HEK293T (cell line): ENCODE results near the gene PCNX2.

Experiments
- CTCF ChIA-PET: fragments of 350-600 bp; formaldehyde crosslinking; extraction: SDS; loops from one replicate; lab custom pipeline; 2021; ENCODE audit warnings: antibody characterized with exemption, inconsistent platforms; lab: Yijun Ruan, JAX
- POLR2A ChIA-PET: fragments of 350-600 bp; formaldehyde crosslinking; extraction: SDS; loops from one replicate; lab custom pipeline; 2020; ENCODE audit warnings: antibody characterized with exemption, inconsistent platforms; lab: Yijun Ruan, JAX
- DNase-seq: peaks from one replicate; pipeline ENCODE4 v3.0.0; 2012; ENCODE audit warnings: mixed read lengths; ENCODE audit errors: extremely low spot score
- ARNT ChIP-seq: fragments of 450-650 bp; IDR thresholded peaks from 2 replicates; pipeline ENCODE4 v1.6.1; 2017; ENCODE audit warnings: mild to moderate bottlenecking
- BHLHE40 ChIP-seq: fragments of 450-650 bp; IDR thresholded peaks from 2 replicates; pipeline ENCODE4 v1.6.1; 2016; ENCODE audit warnings: mild to moderate bottlenecking, moderate library complexity, borderline replicate concordance
- CTBP1 ChIP-seq: fragments of 450-650 bp; IDR thresholded peaks from 2 replicates; pipeline ENCODE4 v1.6.1; 2016; ENCODE audit warnings: borderline replicate concordance
- ELF4 ChIP-seq: fragments of 450-650 bp; IDR thresholded peaks from 2 replicates; pipeline ENCODE4 v1.6.1; 2017; ENCODE audit warnings: antibody characterized with exemption
- FOXA1 ChIP-seq: fragments of 450-650 bp; IDR thresholded peaks from 2 replicates; pipeline ENCODE4 v1.6.1; 2016; ENCODE audit warnings: mild to moderate bottlenecking
- FOXK2 ChIP-seq: fragments of 450-650 bp; IDR thresholded peaks from 2 replicates; pipeline ENCODE4 v1.6.1; 2016; ENCODE audit warnings: mild to moderate bottlenecking
- FOXM1 ChIP-seq: fragments of 450-650 bp; IDR thresholded peaks from 2 replicates; pipeline ENCODE4 v1.6.1; 2017; ENCODE audit warnings: mild to moderate bottlenecking, borderline replicate concordance
- HDGF ChIP-seq: fragments of 450-650 bp; IDR thresholded peaks from 2 replicates; pipeline ENCODE4 v1.6.1; 2017; ENCODE audit warnings: antibody characterized with exemption, borderline replicate concordance
- L3MBTL2 ChIP-seq: fragments of 450-650 bp; conservative IDR thresholded peaks from 2 replicates; pipeline ENCODE4 v1.6.1; 2016; ENCODE audit warnings: mild to moderate bottlenecking
- LEF1 ChIP-seq: fragments of 450-650 bp; IDR thresholded peaks from 2 replicates; pipeline ENCODE4 v1.6.1; 2017; ENCODE audit warnings: mild to moderate bottlenecking, borderline replicate concordance
- NFRKB ChIP-seq: fragments of 450-650 bp; IDR thresholded peaks from 2 replicates; pipeline ENCODE4 v1.6.1; 2016; ENCODE audit warnings: mild to moderate bottlenecking, moderate library complexity
- SP1 ChIP-seq: fragments of 450-650 bp; IDR thresholded peaks from 2 replicates; pipeline ENCODE4 v1.6.1; 2017
- SUZ12 ChIP-seq: fragments of 450-650 bp; IDR thresholded peaks from 2 replicates; pipeline ENCODE4 v1.6.1; 2016; ENCODE audit warnings: mild to moderate bottlenecking
- TARDBP ChIP-seq: fragments of 450-650 bp; IDR thresholded peaks from 2 replicates; pipeline ENCODE4 v1.6.1; 2016
- ZNF384 ChIP-seq: fragments of 450-650 bp; IDR thresholded peaks from 2 replicates; pipeline ENCODE4 v1.6.1; 2016
- TF ChIP-seq, protein P1 (sequence below): fragments of 450-650 bp; IDR thresholded peaks from 2 replicates; pipeline ENCODE4 v1.6.1; 2016

PCNX2 gene

DNA sequence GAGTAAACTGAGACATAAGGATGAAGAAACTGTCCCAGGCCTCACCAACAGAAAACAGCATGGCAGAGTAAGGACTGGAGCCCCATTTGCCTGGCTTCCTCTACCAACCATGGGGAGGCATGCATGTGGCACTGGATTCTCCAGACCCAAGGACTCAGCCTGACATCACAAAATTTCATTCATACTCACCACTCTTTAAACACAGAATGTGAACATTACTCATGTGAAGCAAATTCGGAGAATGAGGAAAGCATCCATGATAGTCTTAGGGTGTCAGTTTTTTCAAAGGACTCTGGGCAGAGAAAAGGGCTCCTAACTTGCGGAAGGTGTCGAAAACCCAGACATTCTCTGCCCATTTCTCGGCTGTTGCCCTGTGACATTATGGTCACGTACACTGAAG, 83.9 kb downstream of the PCNX2 start:
- CTCF ChIA-PET: interaction anchor here (0.7 kb wide), 1 partner anchor 279 kb away, joined by 4 read pairs; no protein-coding TSS in a partner anchor
- no peak for DNase-seq
- TF ChIP-seq BHLHE40 (no peak), FOXK2 (no peak), CTBP1 (no peak), ARNT (no peak), NFRKB (no peak), ELF4 (no peak), ZNF384 (no peak), HDGF (no peak), L3MBTL2 (no peak), LEF1 (no peak), SP1 (no peak), FOXA1 (no peak), FOXM1 (no peak), TARDBP (no peak)
- TF ChIP-seq, protein P1, sequence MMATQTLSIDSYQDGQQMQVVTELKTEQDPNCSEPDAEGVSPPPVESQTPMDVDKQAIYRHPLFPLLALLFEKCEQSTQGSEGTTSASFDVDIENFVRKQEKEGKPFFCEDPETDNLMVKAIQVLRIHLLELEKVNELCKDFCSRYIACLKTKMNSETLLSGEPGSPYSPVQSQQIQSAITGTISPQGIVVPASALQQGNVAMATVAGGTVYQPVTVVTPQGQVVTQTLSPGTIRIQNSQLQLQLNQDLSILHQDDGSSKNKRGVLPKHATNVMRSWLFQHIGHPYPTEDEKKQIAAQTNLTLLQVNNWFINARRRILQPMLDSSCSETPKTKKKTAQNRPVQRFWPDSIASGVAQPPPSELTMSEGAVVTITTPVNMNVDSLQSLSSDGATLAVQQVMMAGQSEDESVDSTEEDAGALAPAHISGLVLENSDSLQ: no peak
- POLR2A ChIA-PET: no interaction called here

DNA sequence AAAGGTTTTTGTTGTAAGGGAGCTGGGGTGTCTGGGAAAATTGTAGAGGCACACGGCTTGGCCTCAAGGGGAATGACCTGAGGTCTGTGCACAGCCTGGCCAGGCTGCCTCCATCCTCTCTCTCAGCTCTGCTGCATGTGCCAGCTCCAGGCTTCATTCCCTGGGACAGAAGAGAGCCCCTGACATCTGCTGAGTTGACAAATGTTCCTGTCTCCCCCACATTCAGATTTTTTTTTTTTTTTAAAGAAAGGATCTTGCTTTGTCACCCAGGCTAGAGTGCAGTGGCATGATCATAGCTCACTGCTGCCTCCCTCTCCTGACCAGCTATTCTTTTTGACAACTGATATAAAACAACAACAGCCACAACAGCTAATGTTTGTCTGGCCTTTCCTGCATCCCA, 84.4 kb downstream of the PCNX2 start:
- POLR2A ChIA-PET: no interaction called here
- TF ChIP-seq NFRKB (no peak), BHLHE40 (no peak), FOXA1 (no peak), ARNT (no peak), SP1 (no peak), L3MBTL2 (no peak), FOXK2 (no peak), SUZ12 (no peak), ZNF384 (no peak), FOXM1 (no peak), ELF4 (no peak), LEF1 (no peak), CTBP1 (no peak), TARDBP (no peak), HDGF (no peak)
- TF ChIP-seq, protein P1: no peak
- DNase-seq: no peak
- CTCF ChIA-PET: no interaction called here

DNA sequence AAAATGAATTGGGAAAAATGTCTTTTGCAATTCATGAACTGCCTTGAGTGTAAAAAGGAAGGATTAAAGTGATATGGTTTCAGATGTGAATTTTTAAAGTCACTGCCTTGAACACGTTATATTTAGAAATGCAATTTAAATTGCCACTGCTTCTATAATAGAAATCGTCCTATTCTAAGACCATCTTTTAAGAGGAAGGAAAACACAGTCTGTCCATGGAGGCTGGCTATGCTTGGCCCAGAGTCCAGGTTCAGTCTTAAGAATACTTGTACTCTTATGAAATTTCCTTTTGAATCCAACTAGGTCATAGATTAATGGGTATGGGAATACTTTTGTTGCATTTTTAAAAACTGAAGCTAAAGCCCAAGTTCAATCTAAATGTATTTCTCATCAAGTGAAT, 86.0 kb downstream of the PCNX2 start:
- DNase-seq: no peak
- ChIA-PET POLR2A (no interaction called here), CTCF (no interaction called here)
- TF ChIP-seq NFRKB (no peak), FOXA1 (no peak), ZNF384 (no peak)

DNA sequence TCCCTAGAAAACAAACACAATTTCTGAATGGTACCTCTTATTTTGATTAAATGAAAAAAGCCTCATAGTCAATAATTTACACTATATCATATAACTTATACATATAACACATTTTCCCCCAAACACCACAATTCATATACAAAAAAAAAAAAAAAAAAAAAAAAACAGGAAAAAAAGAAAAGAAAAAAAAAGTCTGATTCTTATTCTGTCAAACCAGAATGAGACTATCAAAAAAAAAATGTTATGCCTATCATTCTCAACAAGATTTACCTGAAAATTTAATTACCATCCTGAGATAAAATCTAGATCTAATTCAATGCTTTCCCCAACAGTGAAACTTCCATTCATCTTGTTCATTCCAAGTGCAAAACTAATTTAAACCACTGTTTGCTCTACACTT, 86.8 kb downstream of the PCNX2 start:
- TF ChIP-seq FOXM1: no peak
- TF ChIP-seq ARNT: no peak
- no peak for TF ChIP-seq ELF4
- no peak for TF ChIP-seq SP1
- TF ChIP-seq BHLHE40: no peak
- no peak for TF ChIP-seq TARDBP
- TF ChIP-seq FOXA1: no peak
- TF ChIP-seq CTBP1: no peak
- TF ChIP-seq LEF1: no peak
- CTCF ChIA-PET: no interaction called here
- POLR2A ChIA-PET: no interaction called here
- no peak for DNase-seq

DNA sequence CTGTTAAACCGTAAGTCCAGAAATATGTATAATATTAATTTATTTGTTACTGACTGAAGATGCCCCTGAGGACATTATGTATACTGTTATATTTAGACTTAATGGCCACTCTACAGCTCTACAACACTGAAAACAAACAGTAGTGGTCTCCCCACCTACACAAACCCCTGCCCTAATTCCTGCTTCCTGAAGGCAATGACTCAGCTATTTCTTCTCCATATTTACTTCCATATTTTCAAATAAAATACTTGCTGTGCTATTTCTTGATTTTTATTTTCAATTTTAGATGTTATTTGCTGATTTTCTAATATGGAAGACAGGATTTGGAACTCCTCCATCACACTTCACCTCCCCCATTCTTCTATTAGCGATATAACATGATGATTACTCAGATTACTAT, 97.6 kb downstream of the PCNX2 start:
- TF ChIP-seq NFRKB (no peak), ELF4 (no peak), BHLHE40 (no peak), ARNT (no peak)
- no peak for DNase-seq
- CTCF ChIA-PET: no interaction called here
- POLR2A ChIA-PET: no interaction called here

DNA sequence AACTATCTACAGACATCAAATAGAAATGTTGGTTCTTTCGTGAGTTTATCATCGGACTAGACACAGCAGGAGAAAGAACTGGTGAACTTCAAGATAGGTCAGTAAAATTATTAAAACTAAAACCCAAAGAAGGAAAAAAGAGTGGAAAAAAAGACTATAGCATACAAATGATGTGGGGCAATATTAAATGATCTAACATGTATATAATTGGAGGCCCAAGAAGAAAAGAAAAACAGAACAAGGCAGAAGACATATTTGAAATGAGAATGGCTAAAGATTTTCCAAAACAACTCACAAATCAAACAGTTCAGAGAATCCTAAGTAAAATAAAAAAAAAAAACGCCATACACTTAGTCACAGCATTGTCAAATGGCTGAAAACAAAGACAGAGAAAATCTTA, 101.8 kb downstream of the PCNX2 start:
- ChIA-PET CTCF (no interaction called here), POLR2A (no interaction called here)
- TF ChIP-seq, protein P1: no peak
- TF ChIP-seq L3MBTL2: no peak
- no peak for TF ChIP-seq SP1
- no peak for TF ChIP-seq CTBP1
- no peak for TF ChIP-seq FOXA1
- TF ChIP-seq SUZ12: no peak
- TF ChIP-seq LEF1: no peak
- no peak for TF ChIP-seq FOXM1
- no peak for TF ChIP-seq TARDBP
- no peak for TF ChIP-seq ZNF384
- no peak for TF ChIP-seq ELF4
- TF ChIP-seq ARNT: no peak
- no peak for TF ChIP-seq FOXK2
- no peak for DNase-seq

DNA sequence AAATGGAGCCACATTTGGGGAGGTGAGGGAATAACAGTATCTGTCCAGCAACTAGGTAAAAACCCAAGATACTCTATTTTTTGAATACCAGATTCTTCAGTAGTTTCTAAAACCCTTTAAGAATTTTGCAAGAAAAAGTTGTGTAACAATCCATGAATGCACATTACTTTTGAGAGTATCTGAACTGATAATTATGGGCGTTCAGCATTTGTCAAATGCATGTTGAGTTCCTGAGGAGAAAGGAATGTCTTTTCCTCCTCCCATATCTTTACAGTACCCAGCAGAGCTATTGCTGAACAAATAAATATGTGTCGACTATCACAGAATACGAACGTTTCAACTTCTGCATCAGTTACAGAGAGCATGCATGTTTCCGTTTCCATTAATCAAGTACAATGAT, 104.5 kb downstream of the PCNX2 start:
- DNase-seq: no peak
- CTCF ChIA-PET: no interaction called here
- TF ChIP-seq FOXA1: no peak
- POLR2A ChIA-PET: no interaction called here
